ENCODE results near the gene SYNE2. TPM values are rescaled to one million over a fixed set of nuclear protein-coding genes. Genes with fewer than 3 reads are reported as not detected.

SYNE2 gene
- total RNA-seq, 1 donor from 2014 or later = 88.6 TPM

- no peak for DNase-seq (ENCODE audit: low spot score)
Observed at GRCh38 chr14:63908667-63909264, 56.0 kb downstream of the SYNE2 start.

GRCh38 chr14:63909984-63910383 is 57.2 kb downstream of the SYNE2 start:
- DNase-seq (ENCODE audit: low spot score) = no peak

DNA sequence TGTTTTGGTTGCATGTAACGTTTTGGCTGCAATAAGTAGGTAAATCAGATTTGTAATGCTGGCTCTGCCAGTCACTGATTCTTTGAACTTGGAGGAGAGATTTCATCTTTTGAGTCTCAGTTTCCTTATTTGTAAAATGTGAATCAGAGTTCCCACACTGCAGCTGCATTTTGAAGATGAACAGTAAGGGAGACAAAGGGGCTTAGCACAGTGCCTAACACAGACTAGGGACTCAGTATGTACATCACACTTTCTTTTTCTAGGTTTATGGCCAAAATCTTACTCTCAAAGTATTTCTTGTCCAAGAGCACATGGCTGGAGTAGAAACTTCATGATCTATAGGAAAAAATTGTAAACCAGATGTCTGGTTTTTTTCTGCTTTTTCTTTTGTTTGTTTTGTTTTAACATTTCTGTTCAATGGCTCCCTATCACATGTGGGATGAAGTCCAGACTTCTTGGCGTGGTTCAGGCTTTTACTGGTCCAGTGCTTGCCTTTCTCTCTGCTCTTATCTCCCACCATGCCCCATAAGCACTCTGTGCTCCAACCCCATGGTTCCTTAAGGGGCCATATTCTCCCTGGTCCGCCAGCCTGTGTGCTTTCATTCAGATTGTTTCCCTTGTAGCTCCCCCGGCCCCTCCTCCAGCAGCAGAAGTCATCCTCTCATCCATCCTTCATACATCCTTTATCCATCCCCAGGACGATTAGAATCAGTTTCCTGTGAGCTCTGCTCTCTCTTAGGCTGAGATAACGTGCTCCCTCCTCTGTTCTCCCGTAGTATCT is 58.0 kb downstream of the SYNE2 start:
- DNase-seq (ENCODE audit: low spot score) = peak; percentile 56

DNA sequence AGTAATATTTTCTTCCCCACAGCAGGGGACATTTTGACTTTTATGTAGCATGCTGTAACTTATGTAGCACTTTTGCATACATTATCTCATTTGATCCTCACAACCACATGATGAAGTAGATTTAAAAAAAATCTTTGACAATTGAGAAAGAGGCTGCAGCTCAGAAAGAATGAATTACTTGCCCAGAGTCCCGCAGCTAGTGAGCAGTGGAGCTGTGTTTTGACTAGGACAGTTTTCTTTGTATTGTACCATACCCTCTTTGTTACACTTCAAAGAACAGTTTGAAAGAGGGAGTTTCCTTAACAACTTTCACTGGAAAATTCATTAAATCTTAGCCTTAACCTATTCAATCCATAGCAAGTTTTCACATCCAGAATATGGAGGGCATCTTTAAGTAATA is 58.6 kb downstream of the SYNE2 start:
- no peak for DNase-seq (ENCODE audit: low spot score)

DNA sequence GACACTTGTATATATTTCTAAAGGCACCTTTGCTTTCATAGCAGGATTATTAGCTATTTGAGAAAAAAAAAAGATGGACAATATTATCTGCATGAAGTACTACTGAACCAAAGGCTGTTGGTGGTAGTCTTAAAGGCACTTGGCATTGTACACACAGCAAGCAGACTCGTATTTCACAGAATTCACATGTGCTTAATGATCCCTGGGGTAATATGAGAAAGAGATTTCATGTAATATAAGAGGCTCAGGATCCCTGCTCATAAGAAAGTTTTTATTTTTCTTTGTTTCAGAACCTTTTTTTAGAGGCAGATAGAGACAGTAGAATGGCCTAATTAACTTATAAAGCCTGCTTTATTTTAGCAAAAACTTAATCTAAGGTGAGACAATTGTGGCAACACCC is 59.5 kb downstream of the SYNE2 start:
- DNase-seq (ENCODE audit: low spot score) = no peak

DNA sequence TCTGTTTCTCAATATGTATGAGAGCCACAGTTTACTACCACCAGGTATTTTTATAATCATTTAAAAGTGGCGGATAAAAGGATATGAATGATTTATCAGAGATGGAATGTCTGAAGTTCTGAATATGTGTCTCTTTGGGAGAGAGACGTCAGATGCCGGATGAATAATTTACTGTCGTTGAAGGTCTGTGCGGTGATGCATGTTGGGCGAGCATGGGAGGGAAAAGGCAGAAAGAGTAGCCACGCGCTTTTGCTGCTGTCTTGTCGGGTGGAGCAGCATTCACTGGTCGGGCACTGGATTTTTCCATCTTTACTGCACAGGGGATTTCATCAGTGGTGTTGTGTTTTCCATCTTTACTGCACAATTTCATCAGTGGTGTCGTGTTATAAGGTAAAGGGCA is 65.6 kb downstream of the SYNE2 start:
- no peak for DNase-seq (ENCODE audit: low spot score)

- DNase-seq (ENCODE audit: low spot score) = no peak
Observed at GRCh38 chr14:63922696-63923421, 70.1 kb downstream of the SYNE2 start.

DNA sequence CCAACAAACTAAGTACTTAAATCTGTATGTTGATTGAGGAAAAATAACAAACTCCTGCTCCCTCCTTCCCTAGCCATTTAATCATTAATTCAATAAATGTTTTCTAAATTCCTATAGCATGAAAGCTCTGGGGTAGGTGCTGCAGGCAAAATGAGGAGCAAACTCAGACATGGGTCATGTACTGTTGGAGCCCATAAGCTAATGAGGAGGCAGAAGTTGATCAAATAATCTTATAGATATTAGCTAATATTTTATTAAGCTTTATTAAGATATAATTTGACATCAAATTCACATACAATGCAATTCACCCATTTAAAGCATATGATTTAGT is 70.6 kb downstream of the SYNE2 start:
- DNase-seq (ENCODE audit: low spot score) = no peak

- no peak for DNase-seq (ENCODE audit: low spot score)
Observed at GRCh38 chr14:63924375-63924774, 71.6 kb downstream of the SYNE2 start.

GRCh38 chr14:63926641-63927040 is 73.8 kb downstream of the SYNE2 start:
- DNase-seq (ENCODE audit: low spot score) = no peak

- DNase-seq (ENCODE audit: low spot score) = no peak
Observed at GRCh38 chr14:63928744-63929174, 76.0 kb downstream of the SYNE2 start.

DNA sequence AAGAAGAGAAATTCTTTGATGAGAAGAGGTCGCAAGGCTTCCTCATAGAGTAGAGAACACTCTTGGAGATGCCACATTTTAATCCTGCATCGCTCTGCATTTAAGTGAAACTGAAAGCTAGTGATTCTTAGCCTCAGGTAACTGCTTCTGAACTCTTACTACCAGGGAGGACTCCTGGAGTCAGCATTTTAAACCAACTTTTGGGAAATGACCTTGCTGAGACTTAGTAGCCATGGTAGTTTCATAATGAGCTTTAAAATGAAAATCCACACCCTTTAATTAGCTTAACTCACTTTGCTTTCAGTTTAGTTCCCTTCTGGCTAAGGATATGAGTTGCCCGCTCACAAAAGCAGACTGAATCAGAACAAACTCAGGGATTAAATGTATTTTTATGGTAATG is 80.3 kb downstream of the SYNE2 start:
- DNase-seq (ENCODE audit: low spot score) = no peak

GRCh38 chr14:63933711-63934110 is 80.9 kb downstream of the SYNE2 start:
- DNase-seq (ENCODE audit: low spot score) = no peak

- DNase-seq (ENCODE audit: low spot score) = no peak
Observed at GRCh38 chr14:63938198-63939005, 85.6 kb downstream of the SYNE2 start.

GRCh38 chr14:63939006-63939270 is 86.1 kb downstream of the SYNE2 start:
- no peak for DNase-seq (ENCODE audit: low spot score)

GRCh38 chr14:63940387-63940786 is 87.6 kb downstream of the SYNE2 start:
- no peak for DNase-seq (ENCODE audit: low spot score)

GRCh38 chr14:63941023-63941422 is 88.2 kb downstream of the SYNE2 start:
- DNase-seq (ENCODE audit: low spot score) = no peak

DNA sequence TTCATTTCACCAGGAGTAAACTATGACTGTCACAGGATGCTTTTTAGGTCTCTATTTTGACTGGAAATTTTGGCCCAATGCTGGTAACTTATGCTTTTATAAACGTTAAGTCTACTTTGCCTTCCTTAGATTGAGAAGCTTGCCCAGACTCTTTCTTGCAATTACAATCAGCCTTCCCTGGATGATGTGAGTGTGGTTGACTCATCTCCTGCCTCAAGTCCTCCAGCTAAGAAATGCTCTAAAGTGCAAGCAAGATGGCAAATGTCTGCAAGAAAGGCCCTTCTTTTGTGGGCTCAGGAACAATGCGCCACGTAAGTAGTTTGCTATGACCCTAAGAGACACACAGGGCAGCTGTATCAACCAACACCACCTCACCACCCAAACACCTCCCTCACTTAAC is 96.9 kb downstream of the SYNE2 start:
- DNase-seq (ENCODE audit: low spot score) = no peak

GRCh38 chr14:63951021-63951420 is 98.2 kb downstream of the SYNE2 start:
- no peak for DNase-seq (ENCODE audit: low spot score)

DNA sequence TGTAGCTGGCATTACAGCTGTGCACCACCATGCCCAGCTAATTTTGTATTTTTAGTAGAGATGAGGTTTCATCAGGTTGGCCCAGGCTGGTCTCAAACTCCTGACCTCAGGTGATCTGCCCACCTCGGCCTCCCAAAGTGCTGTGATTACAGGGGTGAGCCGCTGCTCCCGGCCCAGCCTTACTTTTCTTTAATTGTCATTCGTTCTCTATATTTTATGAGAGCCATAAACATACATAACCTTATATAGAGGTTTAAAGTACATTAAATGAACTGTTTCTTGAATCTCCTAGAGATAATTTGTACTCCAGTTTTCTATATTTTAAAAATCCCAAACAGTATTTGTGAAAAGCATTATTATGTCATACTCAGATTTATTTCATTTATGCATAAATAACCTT is 98.6 kb downstream of the SYNE2 start:
- no peak for DNase-seq (ENCODE audit: low spot score)

- no peak for DNase-seq (ENCODE audit: low spot score)
Observed at GRCh38 chr14:63952053-63952932, 99.5 kb downstream of the SYNE2 start.
